Retina (tissue), 1 donor: ENCODE data around the gene PNPO.
A peak's percentile ranks its signal among the peaks of the same experiment; 100 is the strongest.
"Not testable (repeated sequence)": the region's sequence is repeated elsewhere in the genome, so short reads cannot be mapped to it uniquely, and the experiment has no call there.

Experiments used
- DNase-seq: peaks from one replicate; pipeline ENCODE4 v3.0.0-alpha.2; 2016

Gene PNPO

DNA sequence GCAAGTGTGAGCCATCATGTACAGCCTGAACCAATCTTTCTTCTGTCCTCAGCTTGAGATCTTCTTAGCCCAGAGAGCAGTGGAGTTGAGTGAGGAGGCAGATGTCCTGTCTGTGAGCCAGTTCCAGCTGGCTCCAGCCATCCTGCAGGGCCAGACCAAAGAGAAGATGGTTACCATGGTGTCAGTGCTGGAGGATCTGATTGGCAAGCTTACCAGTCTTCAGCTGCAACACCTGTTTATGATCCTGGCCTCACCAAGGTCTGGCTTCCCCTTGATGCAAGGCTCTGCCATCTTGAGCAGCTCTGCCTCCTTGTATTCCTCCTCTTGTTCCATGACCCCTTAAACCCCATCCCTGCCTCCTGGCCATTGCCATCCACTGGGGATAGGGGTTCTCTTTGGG, 39.2 kb downstream of the PNPO start:
- DNase-seq: no peak

DNA sequence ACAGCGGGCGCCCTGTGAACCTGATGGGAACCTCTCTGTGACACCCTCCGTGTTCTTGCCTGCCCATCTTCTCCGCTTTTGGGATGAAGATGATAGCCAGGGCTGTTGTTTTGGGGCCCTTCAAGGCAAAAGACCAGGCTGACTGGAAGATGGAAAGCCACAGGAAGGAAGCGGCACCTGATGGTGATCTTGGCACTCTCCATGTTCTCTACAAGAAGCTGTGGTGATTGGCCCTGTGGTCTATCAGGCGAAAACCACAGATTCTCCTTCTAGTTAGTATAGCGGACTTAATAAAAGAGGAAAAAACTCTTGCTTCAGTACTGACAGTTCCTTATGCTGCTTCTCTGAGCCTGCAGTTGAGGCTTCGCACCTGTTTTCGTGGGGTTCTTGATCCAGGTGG, 40.1 kb downstream of the PNPO start:
- no peak for DNase-seq

DNA sequence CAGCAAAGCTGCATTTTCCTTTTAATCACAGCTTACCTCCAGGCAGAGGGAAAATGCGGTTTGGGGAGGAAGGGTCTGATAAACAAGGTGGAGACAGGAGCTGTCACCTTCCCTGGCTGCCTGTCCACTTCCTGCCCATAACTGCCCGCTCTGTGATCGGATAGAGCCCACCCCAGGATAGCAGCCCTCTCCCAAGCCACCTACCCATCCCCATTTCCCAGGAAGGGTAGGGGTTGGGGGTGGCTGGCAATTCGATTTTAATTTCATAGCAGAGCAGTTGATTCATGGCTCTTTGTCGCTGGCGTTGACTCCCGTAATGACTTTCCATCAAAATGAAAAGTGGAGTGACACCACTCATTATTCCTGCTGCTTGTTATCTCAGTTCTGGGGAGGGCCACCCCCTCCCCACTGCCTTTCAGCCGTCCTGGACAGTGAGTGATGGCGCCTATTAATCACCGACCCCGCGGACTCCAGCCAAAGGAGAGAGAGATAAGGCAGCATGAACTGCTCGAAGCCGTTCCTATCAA, 40.8 kb downstream of the PNPO start:
- no peak for DNase-seq

DNA sequence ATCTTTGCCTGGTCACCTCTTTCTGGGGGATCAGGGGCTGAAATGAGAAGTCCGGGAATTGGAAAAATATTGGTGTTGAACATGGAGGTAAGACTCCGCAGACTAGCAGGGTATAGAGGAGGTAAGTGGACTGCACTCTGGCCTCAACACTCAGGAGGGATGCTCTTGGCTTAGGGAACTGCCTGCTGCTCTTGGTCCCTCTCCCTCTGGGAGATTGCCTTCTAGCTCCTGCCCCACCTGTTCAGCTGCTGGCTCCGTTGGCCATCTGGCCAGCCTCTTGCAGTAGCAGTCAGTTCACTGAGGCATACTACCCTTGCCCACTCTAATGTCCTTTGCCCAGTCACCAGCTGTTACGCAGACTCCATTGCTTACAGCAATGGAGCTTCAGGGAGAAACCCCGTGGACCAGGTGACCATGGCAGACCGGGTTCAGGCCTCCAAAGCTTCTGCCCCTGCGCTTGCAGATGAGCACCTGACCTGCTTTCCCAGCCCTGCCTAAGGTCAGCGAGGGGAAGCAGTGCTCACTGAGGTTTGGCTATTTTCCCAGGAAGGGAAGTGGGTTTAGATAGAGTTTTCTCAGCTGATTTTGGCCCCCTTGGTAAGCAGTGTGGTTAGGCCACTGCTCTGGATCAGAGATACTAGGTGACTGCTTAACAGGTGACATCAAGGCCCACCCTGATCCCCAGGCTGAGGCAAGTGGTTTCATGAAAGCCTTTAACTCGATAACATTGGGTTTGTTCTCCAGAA, 41.4 kb downstream of the PNPO start:
- DNase-seq: no peak

DNA sequence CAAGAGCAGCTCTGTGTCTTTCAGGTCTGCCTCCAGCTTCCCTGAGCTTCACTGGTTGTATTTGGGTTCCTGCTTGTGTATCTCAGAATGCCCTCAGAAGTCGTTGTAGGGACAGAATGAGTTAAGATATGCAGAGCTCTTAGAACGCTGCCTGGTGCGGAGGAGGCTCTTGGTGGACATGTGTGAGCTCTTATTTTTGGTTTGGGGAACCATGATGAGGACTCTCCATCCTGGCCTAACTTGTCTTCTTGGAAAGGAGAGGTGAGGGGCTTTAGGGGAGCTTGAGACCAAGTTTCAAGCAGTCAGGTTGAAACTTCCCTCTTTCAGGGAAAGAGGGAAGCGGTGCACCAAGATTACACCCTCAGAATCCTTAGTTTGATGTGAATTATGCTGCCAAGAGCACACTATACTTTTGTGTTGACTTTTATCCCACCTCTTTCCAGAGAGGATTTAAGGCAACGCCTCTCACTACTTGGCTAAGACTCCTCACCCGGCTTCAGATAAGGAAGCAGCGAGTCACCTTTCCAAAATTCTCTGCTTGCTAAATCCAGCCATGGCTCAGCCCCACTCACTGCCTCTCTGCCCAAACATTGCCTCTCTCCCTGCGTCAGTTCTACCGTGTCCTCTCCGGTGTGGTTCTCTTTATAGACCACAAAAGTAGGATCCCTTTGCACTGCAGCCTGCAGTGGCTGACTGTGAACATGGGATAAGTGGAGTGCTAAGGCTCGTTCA, 42.3 kb downstream of the PNPO start:
- DNase-seq: no peak

- no peak for DNase-seq
Measured at GRCh38 chr17:47986520-47986919, 45.1 kb downstream of the PNPO start.

DNA sequence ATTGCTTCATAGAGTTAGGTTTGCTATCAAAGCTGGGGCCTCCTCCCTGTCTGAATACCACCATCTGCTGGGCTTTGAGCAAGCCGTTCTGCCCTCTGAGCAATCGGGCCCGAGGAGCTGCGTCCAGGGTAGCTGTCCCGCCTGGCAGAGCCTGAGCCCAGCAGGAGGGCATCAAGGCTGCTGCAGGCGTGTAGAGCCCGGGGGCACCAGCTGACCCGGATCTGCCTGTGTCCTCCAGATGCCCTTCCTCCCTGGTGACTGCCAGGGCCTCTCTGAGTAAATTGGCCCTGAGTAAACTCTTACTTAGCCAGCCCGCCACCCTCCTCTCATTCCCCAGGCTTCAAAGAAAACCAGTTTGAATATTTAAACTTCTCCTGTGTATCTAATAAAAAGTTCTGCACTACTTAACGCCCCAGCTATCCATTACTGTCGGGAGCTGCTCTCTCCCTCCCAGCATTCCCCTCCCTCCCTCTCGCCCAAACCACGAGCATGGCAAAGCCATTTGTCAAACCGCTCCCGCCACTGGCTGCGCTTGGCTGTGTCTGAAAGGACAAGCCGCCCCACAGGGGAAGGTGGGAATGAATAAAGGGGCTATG, 46.0 kb downstream of the PNPO start:
- peak; percentile 86 for DNase-seq

- not testable (repeated sequence) for DNase-seq
Measured at GRCh38 chr17:47988445-47988844, 47.1 kb downstream of the PNPO start.

GRCh38 chr17:47989159-47989558, 47.8 kb downstream of the PNPO start:
- DNase-seq: no peak

- DNase-seq: no peak
Measured at GRCh38 chr17:47989700-47990099, 48.3 kb downstream of the PNPO start.

DNA sequence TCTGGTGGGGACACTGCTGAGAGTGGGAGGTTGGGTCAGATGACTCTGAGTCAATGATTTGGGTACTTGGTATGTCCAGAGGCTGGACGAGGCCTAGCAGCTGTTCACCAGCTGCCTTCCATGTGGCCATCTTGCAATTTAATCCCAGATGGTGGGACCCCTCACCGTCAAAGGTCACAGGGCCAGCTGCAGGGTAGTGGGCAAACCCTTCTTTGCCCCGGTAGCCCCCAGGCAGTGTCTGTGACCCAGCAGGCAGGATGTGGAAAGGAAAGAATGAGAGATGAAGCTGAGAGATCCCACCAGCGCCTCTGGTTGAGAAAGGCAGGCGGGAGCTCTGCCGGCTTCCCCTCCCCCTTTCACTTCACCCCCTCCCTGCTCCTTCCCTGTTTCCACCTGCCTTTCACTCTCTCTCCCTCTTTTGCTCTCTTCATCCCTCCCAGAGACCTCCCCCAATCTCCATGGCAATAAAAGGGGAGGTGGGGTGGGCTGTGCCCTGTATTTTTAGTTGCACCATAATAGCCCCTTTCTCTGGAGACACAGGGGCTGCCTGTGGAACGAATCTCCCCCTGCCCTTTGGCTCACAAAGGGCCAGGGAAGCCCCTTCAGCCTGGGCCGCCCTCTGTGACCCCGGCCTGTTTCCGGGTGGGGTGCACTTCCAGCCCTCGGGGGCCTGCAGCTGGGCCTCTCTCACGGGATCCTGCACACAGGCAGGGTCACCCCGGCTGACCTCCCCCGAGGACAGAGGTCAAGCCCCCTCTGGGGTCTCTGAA, 49.8 kb downstream of the PNPO start:
- peak; percentile 73 for DNase-seq

DNA sequence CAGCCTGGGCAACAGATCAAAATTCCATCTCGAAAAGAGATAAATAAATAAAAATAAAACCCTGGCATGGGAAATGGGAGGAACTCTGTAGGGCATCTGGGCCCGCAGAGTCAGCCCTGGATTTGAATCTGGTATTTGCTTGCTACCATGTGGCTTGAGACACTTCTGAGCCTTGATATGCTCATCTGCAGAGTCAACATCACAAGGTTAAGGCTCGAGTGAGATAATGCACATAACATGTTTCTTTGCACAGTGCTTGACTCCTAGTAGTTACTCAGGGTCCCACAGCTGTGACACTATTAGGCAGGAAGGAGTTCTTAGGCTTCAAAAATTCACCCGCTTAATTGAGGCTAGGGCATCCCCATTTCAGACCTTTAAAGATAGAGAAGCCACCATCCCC, 50.8 kb downstream of the PNPO start:
- DNase-seq: no peak

GRCh38 chr17:47993031-47993564, 51.7 kb downstream of the PNPO start:
- DNase-seq: no peak

DNA sequence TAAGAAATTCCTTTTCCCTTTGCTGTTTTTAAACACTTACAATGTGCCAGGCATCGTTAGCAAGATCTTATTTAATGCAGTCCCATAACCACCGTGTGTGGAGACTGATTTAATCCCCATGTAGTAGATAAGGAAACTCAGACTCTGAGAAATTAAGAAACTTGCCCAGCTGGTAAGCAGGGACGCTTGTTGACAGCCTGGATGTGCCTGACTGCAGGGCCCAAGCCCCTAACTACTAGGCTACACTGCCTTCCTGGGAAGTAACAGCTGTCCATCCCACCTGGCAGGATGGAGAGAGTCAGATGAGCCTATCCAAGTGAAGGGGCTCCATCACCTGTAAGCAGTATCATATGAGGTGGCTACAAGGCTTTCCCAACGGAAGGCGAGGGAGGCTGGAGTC, 52.6 kb downstream of the PNPO start:
- DNase-seq: no peak

GRCh38 chr17:47994724-47995123, 53.4 kb downstream of the PNPO start:
- peak; percentile 54 for DNase-seq

DNA sequence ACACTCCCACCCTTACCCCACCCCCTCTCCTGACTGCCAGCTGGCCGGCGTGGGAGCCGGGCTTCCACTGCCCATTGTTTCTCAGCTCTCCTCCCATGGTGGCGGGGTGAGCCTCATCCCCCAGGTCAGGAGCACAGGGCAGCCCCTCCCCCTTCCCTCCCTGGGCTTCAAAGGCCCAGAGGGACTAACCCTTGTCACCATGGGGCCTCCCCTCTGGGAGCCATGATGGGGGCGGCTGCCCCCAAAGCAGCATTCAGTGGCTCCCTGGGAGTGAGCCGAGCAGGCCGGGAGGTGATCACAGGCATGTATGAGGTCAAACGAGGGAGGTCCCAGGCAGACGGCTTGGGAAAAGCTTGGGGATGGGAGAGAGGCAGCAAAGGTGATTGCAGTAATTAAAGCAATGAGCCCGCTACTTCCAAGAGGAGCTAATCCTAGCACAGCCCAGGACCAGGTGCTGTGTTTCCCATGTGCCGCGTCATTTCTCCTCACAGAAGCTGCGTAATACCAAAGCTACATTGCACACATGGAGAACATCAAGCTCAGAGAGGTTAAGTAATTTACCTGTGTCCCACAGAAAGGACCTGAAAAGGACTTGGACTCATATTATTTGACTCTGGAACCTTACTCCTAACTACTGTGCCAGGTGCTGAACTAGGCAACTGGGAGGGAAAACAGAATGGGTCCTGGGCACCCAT, 54.0 kb downstream of the PNPO start:
- DNase-seq: peak; percentile 77

DNA sequence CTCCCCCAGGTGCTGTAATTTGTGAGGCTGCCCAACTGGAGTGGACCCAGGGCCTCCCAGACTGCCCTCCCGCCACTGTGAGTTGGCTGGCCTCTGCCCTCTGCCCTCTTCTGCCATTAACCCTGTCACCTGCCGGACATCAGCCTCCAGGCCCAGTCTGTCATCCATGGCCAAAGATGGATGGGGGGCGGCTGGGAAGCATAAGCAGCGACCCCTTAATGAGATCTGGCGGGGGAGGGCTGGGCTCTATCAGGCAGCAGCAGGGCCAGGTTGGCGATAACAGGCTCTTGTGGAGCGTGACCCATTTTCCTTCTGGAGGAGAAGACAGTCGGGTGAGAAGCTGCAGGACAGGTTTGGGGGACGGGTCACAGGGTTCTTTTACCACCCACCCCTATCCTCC, 54.8 kb downstream of the PNPO start:
- DNase-seq: no peak

GRCh38 chr17:47997586-47997985, 56.2 kb downstream of the PNPO start:
- DNase-seq: no peak

DNA sequence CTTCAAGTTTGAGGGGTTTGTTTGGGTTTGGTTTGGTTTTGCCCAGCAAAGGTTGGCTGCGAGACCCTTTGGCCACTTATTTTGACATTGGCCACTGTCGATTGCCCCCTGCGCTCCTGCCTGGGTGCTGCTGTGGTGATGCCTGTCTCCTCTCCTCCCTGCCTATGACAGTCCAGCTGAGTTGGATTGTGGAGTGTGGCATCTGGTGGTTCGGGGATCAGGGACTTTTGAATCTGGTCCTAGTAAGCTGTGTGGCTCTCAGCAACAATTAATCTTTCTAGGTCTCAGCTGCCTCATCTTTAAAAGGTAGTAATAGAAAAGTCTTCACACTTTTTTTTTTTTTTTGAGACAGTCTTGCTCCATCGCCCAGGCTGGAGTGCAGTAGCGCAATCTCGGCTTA, 56.7 kb downstream of the PNPO start:
- no peak for DNase-seq
